LNCaP clone FGC (cell line): ENCODE data around the gene PRKAR1B.

ENCODE experiments used
- DNase-seq: peaks from one replicate; pipeline ENCODE4 v3.0.0-alpha.2; 2011; ENCODE audit warnings: low read depth
- H3K4me3 ChIP-seq: 2 replicates; pipeline ENCODE4 v1.5.1; 2011; ENCODE audit warnings: mild to moderate bottlenecking, low read depth, low read length, control low read depth
- TF ChIP-seq, protein P1 (sequence below): IDR thresholded peaks from 2 replicates; pipeline ENCODE4 v1.5.1; 2012; ENCODE audit warnings: mild to moderate bottlenecking; ENCODE audit not compliant: control insufficient read depth, insufficient read depth; ENCODE audit errors: extremely low read depth

PRKAR1B gene

DNA sequence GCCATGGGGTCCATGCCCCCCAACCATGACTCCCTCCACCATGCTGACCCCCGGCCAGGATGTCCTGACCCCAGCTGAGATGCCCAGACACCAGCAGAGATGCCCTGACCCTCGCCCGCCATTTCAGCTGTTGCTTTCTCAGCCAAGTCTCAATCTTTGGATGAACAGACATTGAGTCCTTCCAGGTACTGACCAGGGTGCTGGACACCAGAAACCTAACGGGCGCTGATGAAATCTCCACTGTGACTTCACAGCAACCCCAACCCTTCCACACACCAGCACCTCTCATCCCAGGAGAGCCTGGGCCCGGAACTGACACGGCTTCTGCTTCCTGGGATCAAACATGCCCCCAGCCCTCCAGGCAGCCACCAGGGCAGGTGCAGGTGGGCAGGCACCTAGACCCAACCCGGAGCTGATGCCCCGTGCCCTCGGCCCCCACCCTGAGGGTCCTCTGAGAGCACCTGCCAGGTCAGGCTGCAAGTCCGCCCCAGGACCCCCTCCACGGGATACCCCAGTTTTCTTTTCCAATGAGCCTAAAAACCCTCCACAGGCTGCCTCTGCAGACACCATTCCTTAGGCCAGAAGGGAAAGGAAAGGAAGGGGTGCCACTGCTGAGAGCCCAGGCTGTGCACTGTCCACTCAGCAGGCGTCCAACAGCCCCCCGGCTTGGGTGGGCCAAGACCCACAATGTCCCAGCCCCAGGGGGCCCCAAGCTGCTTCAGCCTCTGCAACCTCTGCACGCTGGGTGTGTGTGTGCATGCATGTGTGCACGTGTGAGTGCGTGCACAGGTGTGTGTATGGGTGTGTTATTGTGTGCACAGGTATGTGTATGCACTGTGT is 164.1 kb downstream of the PRKAR1B start:
- no peak overlapping the region for H3K4me3 ChIP-seq
- no peak for DNase-seq
- TF ChIP-seq, protein P1, sequence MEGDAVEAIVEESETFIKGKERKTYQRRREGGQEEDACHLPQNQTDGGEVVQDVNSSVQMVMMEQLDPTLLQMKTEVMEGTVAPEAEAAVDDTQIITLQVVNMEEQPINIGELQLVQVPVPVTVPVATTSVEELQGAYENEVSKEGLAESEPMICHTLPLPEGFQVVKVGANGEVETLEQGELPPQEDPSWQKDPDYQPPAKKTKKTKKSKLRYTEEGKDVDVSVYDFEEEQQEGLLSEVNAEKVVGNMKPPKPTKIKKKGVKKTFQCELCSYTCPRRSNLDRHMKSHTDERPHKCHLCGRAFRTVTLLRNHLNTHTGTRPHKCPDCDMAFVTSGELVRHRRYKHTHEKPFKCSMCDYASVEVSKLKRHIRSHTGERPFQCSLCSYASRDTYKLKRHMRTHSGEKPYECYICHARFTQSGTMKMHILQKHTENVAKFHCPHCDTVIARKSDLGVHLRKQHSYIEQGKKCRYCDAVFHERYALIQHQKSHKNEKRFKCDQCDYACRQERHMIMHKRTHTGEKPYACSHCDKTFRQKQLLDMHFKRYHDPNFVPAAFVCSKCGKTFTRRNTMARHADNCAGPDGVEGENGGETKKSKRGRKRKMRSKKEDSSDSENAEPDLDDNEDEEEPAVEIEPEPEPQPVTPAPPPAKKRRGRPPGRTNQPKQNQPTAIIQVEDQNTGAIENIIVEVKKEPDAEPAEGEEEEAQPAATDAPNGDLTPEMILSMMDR, result no peak

DNA sequence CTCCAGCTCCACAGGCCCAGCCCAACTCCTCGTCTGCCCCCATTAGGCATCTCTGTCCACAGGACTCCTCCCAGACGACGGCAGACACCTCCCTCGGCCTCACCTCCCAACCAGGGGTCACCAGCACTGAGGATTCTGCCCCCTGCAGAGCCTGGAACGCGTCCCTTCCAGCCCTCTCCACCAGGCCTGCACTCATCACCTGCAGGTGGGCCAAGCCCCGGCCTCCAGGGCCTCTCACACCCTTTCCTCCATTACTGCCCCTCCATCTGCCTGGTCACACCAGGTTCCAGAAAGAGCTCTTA is 164.8 kb downstream of the PRKAR1B start:
- TF ChIP-seq, protein P1, result no peak
- H3K4me3 ChIP-seq, result no peak overlapping the region
- DNase-seq, result no peak

GRCh38 chr7:561631-562373 is 165.3 kb downstream of the PRKAR1B start:
- no peak for DNase-seq
- TF ChIP-seq, protein P1, result no peak
- H3K4me3 ChIP-seq, result no peak overlapping the region

DNA sequence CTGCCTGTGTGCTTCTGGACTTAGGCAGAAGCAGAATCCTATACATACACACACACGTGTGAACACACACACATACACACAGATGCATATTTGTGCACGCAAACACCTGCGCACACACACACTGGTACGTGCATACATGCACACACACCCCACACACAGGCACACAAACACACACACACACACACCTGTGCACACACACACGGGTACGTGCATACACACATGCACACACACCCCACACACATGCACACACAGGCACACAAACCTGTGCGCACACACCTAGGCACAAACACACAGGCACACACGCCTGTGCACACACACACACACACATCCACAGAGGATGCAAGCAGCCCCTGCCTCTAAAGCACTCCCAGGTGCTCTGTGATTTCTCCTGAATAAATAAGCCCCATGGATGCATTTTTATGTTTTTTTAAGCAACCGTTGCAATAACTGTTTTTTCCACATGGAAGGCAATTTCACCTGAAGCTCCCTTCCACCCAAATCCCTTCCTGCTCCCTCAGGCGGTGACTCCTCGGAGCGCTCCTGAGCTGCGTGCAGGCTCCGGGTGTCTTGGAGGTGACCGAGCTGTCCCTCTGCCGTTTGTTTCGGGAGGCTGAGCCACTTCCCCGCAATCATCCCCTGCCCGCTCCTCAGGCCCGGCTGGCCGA is 166.0 kb downstream of the PRKAR1B start:
- DNase-seq, result no peak

GRCh38 chr7:559396-559705 is 167.7 kb downstream of the PRKAR1B start:
- no peak for DNase-seq
- no peak overlapping the region for H3K4me3 ChIP-seq
- TF ChIP-seq, protein P1, result no peak

More for the DNA sequence above, 166.0 kb downstream of the PRKAR1B start:
- H3K4me3 ChIP-seq, result no peak overlapping the region
- TF ChIP-seq, protein P1, result no peak

DNA sequence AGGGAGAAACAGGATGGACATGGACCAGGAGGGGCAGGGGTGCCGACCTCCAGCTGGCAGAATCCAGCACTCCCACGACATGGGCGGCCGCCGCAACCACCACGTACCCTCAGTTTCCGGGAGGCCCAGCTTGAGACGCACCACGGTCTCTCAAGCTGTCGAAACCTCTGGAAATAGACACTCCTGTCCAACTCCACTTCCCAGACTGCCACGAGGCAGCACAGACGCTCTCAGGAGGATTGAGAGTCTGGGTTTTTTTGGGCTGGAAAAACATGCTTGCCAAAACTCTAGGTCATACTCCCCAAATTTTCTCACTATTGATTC is 169.6 kb downstream of the PRKAR1B start:
- no peak for DNase-seq
- no peak overlapping the region for H3K4me3 ChIP-seq
- TF ChIP-seq, protein P1, result no peak
